Measurements from ENCODE around the gene ARHGEF5.
"Not testable (repeated sequence)": the region's sequence is repeated elsewhere in the genome, so short reads cannot be mapped to it uniquely, and the experiment has no call there.

ARHGEF5 gene

GRCh38 chr7:144408121-144408520, 52.9 kb downstream of the ARHGEF5 start:
- DNase-seq (ENCODE audit: low spot score): no peak
- no peak for TF ChIP-seq CTCF (IDR thresholded peaks at IDR 0.05; ENCODE audit: extremely low read depth, insufficient read depth, missing control alignments)
- in situ Hi-C loops (cut with MboI; ENCODE audit: low pct_unique_long_range_greater_than_20kb, low sequenced_read_pairs, unreplicated experiment): no loop called here

DNA sequence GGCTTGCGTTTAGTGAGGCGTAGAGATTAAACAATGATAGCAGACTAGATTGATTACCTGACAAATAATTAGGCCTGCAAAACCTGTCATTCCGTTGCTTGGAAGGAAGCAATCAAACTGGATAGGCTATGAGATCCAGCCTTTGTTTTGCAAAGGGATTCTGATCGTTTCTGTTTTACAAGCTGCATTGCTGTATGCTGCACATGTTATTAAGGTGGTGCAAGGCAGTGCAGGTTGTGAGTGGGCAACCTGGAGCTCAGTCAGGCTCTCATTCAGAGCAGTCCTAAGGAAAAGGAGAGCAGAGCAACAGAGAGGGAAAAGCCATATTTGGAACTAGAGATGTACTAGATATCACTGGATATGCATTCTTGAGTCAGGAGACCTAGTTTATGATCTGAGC, 55.2 kb downstream of the ARHGEF5 start:
- in situ Hi-C loops (cut with MboI; ENCODE audit: low pct_unique_long_range_greater_than_20kb, low sequenced_read_pairs, unreplicated experiment): no loop called here
- no peak for DNase-seq (ENCODE audit: low spot score)
- no peak for TF ChIP-seq CTCF (IDR thresholded peaks at IDR 0.05; ENCODE audit: extremely low read depth, insufficient read depth, missing control alignments)

DNA sequence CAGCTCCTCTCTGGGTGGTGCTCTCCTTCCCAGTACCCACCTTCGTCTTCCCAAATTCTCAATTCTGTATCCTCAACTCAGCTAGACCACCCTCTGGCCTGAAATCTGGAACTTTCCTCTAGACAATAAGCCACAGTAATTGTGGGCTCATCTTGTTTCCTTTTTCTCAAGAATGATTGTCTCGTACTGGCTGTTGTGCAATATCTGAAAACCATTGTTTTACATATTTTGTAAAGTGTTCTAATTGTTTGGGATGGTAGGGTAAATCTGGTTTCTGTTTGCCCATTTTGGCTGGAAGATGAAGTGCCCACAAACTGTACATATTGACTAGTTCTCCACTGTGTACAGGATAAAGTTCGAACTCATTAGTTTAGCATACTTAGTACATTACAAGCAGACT, 59.6 kb downstream of the ARHGEF5 start:
- DNase-seq (ENCODE audit: low spot score): no peak
- TF ChIP-seq CTCF (IDR thresholded peaks at IDR 0.05; ENCODE audit: extremely low read depth, insufficient read depth, missing control alignments): no peak
- in situ Hi-C loops (cut with MboI; ENCODE audit: low pct_unique_long_range_greater_than_20kb, low sequenced_read_pairs, unreplicated experiment): no loop called here

DNA sequence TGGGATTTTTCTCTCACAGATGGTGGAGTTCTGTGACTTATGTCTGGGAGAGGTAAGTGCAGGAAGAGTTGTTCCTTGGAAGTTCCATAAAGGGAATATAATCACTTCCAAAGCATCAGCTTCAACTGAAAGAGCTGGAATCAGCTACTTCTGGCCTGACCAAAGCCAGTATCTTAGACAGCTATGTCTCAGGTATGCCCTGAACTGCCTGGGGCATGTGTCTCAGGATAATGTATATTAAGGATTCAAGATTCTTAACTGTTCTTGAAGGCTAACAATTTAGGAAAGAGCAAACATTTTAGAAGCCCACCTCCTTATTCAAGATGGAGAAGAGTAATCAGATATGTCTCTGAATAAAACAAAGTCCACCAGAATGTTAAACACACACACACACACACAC, 60.7 kb downstream of the ARHGEF5 start:
- no peak for TF ChIP-seq CTCF (IDR thresholded peaks at IDR 0.05; ENCODE audit: extremely low read depth, insufficient read depth, missing control alignments)
- in situ Hi-C loops (cut with MboI; ENCODE audit: low pct_unique_long_range_greater_than_20kb, low sequenced_read_pairs, unreplicated experiment): no loop called here
- DNase-seq (ENCODE audit: low spot score): no peak

DNA sequence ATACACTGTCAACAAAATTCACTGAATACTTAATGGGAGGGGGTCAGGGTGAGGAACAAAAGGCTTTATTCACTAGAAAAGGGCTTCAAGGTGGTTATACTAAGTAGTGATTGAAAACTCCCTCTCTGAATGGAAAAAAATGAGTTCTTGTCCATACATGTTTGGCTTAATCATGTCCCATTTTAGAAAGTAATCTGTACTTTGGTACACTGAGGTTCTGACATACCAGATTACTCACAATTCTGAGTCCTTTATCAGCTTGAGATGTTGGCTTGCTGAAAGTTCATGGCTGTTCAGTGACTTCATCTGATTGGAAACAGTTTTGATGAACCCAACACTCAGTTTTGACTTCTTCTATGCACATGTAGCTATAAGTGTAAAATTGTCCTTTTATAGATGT, 61.1 kb downstream of the ARHGEF5 start:
- no peak for TF ChIP-seq CTCF (IDR thresholded peaks at IDR 0.05; ENCODE audit: extremely low read depth, insufficient read depth, missing control alignments)
- in situ Hi-C loops (cut with MboI; ENCODE audit: low pct_unique_long_range_greater_than_20kb, low sequenced_read_pairs, unreplicated experiment): no loop called here

DNA sequence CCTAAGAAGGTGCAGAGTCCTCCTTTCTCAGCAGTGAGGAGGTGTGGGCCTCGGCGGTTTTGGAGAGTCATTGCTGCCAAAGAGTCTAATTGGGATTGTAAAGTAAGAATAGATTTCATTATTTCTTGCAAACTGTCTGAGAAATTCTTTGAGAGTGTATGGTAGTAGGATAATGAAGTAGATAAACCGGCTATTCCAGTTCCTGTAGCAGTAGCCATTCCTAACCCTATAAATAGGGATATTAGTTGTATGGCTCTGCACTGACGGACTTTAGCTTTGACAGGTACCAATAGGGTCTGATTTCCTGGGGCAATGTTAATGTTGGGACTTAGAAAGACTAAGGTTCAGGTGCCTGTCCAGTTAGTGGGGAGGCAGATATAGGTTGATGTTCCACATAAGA, 63.7 kb downstream of the ARHGEF5 start:
- DNase-seq (ENCODE audit: low spot score); in situ Hi-C loops (cut with MboI; ENCODE audit: low pct_unique_long_range_greater_than_20kb, low sequenced_read_pairs, unreplicated experiment): not testable (repeated sequence)

More for the DNA sequence above, 61.1 kb downstream of the ARHGEF5 start:
- no peak for DNase-seq (ENCODE audit: low spot score)

DNA sequence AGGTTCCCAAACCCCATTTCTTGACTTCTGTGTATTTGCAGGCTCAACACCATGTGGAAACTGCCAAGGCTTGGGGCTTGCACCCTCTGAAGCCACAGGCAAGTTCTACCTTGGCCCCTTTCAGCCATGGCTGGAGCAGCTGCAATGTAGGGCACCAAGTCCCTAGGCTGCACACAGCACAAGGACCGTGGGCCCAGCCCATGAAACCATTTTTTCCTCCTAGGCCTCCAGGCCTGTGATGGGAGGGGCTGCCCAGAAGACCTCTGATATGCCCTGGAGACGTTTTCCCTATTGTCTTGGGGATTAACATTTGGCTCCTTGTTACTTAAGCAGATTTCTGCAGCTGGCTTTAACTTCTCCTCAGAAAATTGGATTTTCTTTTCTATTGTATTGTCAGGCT, 72.3 kb downstream of the ARHGEF5 start:
- in situ Hi-C loops (cut with MboI; ENCODE audit: low pct_unique_long_range_greater_than_20kb, low sequenced_read_pairs, unreplicated experiment); DNase-seq (ENCODE audit: low spot score): not testable (repeated sequence)

- DNase-seq (ENCODE audit: low spot score): no peak
- no peak for TF ChIP-seq CTCF (IDR thresholded peaks at IDR 0.05; ENCODE audit: extremely low read depth, insufficient read depth, missing control alignments)
- in situ Hi-C loops (cut with MboI; ENCODE audit: low pct_unique_long_range_greater_than_20kb, low sequenced_read_pairs, unreplicated experiment): no loop called here
These were observed 73.2 kb downstream of the ARHGEF5 start for GRCh38 chr7:144428431-144428830.

All from GM13977 (cell line).